HG02588 (cell line): Measurements from ENCODE around the gene DNAH2.

Experiments used
- ATAC-seq: cut with Tn5 transposase; IDR thresholded peaks from one replicate; pipeline ENCODE4 v1.9.1; 2021; ENCODE audit warnings: mild to moderate bottlenecking, moderate library complexity; ENCODE audit not compliant: unreplicated experiment

The DNAH2 gene

DNA sequence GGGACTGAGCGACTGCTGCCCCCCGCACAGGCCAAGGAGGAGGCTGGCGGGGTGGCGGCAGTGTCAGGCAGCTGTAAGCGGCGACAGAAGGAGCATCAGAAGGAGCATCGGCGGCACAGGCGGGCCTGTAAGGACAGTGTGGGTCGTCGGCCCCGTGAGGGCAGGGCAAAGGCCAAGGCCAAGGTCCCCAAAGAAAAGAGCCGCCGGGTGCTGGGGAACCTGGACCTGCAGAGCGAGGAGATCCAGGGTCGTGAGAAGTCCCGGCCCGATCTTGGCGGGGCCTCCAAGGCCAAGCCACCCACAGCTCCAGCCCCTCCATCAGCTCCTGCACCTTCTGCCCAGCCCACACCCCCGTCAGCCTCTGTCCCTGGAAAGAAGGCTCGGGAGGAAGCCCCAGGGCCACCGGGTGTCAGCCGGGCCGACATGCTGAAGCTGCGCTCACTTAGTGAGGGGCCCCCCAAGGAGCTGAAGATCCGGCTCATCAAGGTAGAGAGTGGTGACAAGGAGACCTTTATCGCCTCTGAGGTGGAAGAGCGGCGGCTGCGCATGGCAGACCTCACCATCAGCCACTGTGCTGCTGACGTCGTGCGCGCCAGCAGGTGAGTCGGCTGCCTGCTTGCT, 131.7 kb downstream of the DNAH2 start:
- no peak for ATAC-seq

DNA sequence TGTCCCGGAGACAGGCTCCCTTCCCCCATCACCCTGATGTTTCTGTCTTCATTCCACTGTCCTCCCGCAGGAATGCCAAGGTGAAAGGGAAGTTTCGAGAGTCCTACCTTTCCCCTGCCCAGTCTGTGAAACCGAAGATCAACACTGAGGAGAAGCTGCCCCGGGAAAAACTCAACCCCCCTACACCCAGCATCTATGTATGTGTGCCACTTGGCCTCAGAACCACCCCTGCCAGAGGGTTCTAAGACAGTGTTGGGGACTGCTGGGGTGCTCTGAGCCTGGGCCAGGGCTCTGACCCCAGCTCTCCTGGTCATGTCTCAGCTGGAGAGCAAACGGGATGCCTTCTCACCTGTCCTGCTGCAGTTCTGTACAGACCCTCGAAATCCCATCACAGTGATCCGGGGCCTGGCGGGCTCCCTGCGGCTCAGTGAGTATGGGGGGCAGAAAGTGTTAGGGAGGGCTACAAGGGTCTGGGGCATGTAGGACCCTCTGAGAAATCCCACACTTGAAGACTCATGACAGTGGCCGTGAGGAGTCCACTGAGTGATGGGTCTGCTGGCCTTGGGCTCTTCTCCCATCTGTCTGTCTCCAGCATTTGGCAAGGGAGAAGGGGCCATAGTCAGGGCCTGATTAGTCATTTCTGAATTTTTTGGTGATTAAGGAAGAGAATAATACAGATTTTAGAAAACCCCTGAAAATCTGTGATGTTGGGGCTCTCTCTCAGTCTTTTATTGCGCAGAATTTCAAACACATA, 132.4 kb downstream of the DNAH2 start:
- ATAC-seq = no peak

DNA sequence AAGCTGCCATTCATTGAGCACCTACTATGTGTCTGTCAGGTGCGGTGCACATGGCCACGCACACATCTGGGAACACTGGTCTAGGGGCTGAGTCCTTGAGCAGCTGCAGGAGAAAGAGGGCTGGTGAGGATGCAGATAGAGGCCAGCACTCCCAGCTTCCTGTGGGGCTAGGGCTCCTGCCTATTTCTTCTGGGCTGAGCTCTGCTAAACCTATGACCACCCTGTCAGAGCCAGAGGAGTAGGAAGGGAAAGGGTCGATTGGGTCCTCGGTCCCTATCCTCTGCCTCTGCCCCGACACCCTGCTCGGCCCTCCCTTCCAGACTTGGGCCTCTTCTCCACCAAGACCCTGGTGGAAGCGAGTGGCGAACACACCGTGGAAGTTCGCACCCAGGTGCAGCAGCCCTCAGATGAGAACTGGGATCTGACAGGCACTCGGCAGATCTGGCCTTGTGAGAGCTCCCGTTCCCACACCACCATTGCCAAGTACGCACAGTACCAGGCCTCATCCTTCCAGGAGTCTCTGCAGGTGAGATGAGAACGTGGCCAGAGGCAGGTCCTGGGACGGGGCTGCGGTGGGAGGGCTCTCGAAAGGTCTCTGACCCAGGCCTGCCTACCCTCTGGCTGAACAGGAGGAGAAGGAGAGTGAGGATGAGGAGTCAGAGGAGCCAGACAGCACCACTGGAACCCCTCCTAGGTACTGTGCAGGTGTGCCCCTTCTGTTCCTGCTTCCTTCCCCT, 133.3 kb downstream of the DNAH2 start:
- ATAC-seq = no peak

DNA sequence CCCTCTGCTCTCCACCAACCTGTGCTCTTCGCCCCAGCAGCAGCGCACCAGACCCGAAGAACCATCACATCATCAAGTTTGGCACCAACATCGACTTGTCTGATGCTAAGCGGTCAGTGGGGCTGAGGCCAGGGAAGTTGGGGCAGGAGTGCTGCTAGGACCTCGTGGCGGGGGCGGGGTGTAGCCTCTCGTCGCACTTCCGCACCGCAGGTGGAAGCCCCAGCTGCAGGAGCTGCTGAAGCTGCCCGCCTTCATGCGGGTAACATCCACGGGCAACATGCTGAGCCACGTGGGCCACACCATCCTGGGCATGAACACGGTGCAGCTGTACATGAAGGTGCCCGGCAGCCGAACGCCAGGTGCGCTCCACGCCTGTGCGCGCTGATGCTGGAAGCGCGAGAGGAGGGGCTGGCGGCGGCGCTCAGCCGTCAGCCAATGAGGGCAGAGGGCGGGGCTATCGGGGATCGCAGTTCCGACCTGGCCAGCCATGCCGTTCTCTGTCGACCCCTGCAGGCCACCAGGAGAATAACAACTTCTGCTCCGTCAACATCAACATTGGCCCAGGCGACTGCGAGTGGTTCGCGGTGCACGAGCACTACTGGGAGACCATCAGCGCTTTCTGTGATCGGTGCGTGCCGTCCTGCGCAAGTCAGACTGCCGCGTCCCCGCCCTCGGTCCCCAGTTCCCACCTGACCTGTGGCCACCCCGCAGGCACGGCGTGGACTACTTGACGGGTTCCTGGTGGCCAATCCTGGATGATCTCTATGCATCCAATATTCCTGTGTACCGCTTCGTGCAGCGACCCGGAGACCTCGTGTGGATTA, 134.1 kb downstream of the DNAH2 start:
- peak; percentile 67 for ATAC-seq

DNA sequence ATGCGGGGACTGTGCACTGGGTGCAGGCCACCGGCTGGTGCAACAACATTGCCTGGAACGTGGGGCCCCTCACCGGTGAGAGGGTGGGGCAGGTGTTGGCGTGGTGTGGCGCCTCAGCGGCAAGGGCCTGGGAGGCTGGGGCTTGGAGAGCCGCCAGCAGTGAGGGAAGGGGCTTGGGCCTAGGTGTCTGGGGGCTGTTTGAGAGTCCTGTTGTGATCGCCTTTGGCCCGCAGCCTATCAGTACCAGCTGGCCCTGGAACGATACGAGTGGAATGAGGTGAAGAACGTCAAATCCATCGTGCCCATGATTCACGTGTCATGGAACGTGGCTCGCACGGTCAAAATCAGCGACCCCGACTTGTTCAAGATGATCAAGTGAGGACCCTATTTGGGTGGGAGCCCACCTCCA, 134.7 kb downstream of the DNAH2 start:
- ATAC-seq = no peak

DNA sequence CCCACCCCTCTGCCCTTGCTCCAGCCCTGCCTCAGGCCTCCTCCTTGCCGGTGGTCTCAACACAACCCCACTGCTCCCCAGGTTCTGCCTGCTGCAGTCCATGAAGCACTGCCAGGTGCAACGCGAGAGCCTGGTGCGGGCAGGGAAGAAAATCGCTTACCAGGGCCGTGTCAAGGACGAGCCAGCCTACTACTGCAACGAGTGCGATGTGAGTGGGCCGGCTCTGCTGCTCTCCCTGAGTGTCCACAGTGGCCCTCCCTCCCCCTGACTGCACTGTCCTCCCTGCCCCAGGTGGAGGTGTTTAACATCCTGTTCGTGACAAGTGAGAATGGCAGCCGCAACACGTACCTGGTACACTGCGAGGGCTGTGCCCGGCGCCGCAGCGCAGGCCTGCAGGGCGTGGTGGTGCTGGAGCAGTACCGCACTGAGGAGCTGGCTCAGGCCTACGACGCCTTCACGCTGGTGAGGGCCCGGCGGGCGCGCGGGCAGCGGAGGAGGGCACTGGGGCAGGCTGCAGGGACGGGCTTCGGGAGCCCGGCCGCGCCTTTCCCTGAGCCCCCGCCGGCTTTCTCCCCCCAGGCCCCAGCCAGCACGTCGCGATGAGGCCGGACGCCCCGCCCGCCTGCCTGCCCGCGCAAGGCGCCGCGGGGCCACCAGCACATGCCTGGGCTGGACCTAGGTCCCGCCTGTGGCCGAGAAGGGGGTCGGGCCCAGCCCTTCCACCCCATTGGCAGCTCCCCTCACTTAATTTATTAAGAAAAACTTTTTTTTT, 135.6 kb downstream of the DNAH2 start:
- ATAC-seq = no peak

DNA sequence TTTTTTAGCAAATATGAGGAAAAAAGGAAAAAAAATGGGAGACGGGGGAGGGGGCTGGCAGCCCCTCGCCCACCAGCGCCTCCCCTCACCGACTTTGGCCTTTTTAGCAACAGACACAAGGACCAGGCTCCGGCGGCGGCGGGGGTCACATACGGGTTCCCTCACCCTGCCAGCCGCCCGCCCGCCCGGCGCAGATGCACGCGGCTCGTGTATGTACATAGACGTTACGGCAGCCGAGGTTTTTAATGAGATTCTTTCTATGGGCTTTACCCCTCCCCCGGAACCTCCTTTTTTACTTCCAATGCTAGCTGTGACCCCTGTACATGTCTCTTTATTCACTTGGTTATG, 136.1 kb downstream of the DNAH2 start:
- no peak for ATAC-seq

DNA sequence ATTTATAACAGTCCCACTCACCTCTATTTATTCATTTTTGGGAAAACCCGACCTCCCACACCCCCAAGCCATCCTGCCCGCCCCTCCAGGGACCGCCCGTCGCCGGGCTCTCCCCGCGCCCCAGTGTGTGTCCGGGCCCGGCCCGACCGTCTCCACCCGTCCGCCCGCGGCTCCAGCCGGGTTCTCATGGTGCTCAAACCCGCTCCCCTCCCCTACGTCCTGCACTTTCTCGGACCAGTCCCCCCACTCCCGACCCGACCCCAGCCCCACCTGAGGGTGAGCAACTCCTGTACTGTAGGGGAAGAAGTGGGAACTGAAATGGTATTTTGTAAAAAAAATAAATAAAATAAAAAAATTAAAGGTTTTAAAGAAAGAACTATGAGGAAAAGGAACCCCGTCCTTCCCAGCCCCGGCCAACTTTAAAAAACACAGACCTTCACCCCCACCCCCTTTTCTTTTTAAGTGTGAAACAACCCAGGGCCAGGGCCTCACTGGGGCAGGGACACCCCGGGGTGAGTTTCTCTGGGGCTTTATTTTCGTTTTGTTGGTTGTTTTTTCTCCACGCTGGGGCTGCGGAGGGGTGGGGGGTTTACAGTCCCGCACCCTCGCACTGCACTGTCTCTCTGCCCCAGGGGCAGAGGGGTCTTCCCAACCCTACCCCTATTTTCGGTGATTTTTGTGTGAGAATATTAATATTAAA, 136.7 kb downstream of the DNAH2 start:
- ATAC-seq = no peak

DNA sequence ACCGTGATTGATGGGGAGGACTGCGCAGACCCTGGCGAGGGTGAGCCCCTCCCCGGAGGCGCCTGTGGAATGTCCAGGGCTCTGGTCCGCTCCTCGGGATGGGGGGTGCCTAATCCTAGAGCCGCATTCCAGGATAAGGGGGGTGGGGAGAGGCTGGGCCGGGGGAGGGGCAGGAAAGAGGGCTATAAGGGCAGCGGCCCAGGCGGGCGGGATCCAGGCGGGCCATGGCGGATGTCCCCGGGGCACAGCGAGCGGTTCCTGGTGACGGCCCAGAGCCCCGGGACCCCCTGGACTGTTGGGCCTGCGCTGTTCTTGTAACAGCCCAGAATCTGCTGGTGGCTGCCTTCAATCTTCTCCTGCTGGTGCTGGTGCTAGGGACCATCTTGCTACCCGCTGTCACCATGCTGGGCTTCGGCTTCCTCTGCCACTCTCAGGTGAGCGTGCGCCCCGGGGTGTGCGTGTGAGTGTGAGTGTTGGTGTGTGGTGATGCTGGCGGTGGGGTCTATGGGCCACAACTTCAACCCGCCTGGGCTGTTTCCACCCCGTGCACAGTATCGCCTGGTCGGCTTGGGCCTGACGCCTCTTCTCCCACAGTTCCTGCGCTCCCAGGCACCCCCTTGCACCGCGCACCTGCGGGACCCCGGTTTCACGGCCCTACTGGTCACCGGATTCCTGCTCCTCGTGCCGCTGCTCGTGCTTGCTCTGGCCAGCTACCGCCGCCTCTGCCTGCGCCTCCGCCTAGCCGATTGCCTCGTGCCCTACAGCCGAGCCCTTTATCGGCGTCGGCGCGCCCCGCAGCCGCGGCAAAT, 137.5 kb downstream of the DNAH2 start, which contains the start of gene TMEM88:
Gene TMEM88, plus strand, starts transcription at position 216 of the 809 bp plus-strand sequence. Its CDS starts 9 bp downstream, at position 225.
- no peak for ATAC-seq

DNA sequence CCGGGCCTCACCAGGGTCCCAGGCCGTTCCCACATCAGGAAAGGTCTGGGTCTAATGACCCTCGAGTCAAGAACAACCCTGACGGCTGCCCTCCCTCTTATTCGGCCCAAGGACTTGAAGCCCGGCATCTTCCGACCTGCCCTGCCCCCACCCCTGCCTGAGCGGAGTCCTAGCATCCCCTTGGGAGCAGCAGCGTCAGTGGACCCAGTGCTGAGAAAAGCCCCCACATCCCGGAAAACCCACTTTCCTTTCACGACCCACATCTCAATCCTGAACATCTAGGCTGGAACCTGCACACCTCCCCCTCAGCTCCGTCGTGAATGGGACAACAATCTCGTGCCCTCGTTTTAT, 138.1 kb downstream of the DNAH2 start:
- ATAC-seq = no peak

DNA sequence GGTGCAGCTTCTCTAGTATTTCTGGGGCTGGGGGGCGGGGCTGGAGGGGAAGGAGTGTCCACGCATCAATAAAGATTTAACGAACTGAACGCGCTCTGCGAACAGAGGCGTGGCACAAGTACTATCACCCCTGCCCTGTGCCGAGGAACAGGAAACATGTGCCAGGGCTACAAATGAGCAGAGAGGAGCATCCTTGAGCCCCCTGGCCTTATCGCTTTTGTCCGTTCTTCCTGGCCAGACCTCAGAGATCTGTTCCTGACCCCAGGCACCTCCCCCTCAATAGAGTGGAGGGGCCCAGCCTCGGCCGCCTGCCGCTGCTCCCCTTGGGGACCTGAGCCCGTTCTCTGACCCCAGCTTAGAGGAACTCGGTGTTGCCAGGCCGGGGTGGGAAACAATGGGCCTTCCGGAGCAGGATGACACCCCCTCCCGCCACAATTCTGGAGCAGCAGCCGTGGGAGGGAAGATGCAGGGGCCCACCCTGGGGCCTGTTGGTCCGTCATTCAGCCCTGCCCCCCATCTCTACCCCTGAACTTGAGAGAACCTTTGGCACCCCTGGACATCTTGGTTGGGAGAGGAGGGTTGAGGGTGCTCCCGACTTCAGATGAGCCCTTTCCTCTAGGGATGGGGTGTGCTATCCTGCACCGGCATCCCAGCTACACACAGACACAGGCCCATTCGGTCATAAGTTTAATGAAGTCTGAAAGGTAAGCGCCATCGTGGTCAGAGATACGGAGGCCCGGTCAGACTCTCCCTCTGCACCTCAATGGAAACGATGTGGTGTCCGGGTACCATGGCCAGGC, 138.7 kb downstream of the DNAH2 start:
- no peak for ATAC-seq

DNA sequence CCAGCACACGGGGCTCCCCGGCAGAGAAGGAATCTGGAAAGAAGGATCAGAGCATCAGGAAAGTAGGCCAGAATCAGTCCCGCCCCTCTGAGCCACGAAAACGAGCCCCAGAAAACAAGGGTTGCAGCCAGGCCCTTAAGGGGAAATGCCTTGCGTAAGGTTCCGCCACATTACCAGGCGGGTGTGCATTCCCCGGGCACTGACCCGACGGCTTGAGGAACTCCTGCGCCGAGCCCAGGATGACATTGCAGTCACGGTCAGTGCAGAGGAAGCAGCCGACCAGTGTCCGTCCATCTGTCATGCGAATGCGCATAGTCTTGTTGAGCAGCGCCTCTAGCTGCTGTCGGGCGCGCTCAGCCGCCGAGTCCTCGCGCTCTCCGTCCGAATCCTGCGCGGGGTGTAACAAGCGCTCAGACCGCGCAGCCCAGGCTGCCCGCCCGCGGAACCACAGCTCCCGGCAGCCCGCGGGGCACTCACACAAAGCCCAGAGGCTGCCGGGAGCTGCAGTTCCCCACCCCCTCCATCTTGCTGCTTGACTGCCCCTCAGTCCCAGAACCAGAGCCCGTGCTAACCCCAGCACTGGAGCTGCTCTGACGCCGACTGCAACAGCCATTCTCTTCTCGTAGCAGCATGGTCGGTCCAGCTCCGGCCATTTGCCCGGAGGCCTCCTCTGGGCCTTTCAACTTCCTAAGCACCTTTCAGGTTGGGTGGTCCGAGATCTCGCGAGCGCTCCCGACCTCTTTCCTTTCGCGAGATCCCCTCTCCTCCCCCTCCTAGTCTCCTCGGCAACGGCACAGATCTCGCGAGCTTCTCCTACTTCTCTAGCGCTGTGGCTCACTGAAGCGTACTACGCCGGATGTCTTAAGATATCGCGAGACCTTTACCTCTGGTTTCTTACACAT, 139.5 kb downstream of the DNAH2 start, which contains the start of gene NAA38:
Gene NAA38, minus strand, starts transcription at position 749 of the 902 bp plus-strand sequence. Its CDS starts 96 bp downstream, at position 653.
- peak; percentile 68 for ATAC-seq

DNA sequence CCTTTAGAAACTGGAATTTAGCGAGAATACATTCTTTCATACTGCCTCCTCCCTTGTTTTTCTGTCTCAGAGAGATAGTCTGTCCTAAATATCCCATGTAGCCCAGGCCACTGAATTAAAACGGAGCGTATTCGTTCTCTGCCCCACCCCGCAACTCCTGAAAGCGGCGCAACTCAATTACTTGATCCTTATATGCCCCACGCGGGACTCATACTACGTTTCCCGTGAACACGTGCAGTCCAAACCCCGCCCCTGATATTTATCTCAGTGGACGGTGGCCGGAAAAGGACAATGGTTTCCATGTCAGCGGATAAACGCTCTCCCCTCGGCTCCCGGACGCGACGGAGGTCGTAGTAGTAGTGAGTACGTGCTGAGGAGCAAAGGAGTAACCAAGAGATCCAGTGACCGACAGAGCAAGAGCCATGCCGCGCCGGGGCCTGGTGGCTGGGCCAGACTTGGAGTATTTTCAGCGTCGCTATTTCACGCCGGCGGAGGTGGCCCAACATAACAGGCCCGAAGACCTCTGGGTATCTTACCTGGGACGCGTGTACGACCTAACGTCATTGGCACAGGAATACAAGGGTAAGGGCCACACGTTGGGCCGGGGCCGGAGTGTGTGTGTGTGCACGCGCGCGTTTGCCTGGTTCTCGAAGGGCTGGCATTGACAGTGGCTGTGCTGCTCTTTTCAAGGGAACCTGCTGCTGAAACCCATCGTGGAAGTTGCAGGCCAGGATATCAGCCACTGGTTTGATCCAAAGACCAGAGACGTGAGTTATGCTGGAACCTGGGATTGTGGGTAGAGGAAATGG, 140.4 kb downstream of the DNAH2 start, which contains the start of gene CYB5D1:
Gene CYB5D1, plus strand, starts transcription at position 291 of the 809 bp plus-strand sequence. Its CDS starts 132 bp downstream, at position 423.
- peak; percentile 32 for ATAC-seq

DNA sequence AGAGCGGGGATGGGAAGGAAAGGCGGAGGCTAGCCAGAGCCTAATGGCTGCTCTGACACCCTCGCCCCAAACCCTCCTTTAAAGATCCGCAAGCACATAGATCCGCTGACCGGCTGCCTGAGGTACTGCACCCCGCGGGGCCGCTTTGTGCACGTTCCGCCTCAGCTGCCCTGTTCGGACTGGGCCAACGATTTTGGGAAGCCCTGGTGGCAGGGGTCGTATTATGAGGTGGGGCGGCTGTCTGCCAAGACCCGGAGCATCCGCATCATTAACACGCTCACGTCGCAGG, 140.9 kb downstream of the DNAH2 start:
- no peak for ATAC-seq

DNA sequence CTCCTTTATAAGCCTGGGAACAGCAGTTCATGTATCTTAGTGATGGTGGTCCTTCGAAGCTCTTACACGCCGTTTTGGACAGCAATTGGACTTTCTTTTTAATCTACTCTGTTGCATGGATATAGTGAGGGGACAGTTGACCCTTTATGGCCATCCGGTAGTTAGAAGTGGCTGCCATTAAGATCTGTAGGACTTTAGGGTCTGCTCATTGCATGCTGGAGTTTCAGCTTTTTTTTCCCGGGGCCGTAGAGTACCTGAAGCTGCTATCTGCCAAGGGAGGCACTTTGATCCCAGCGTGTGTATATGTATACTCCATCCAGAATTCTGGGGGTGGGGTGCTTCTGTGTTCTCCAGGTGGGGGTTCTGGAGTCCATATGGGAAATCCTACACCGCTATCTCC, 141.5 kb downstream of the DNAH2 start:
- no peak for ATAC-seq

DNA sequence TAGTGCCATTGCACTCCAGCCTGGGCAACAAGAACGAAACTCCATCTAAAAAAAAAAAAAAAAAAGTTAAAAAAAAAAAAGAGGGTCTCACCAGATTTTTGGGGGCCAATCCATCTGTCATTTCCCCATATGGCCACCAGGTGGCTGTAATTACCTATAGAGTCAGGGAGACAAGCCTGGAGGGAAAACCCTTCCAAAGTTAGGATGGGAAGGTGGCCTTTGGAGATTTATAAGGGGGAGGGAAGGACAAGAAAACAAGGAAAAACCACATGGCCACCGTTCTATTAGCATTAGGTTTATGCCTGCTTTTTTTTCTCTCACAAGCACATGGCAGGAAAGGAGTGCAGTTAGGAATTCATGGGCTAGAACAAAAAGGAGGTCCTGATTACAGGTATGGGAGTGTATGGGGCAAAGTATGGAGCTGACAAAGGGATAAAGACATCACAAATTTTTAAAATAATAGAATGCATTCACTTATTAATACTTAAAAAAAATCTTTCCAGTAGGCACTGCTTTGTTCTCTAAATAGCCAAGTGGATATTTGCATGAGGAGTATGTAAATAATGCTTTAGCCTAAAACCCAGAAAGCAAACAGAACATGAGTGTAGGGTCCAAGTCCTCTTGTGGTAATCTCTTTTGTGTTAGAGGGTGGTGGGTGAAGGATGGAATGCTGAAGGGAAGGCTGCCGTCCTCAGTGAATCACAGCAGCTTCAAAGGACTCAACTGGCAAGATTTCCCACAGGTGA, 145.3 kb downstream of the DNAH2 start:
- no peak for ATAC-seq
